NB4 (cell line): ENCODE results near the gene AASS.

Experiments
- DNase-seq: peaks from one replicate; pipeline ENCODE4 v3.0.0; 2010; ENCODE audit warnings: low read depth
- H3K4me3 ChIP-seq: one replicate; pipeline ENCODE4 v1.5.1; 2011; ENCODE audit warnings: mild to moderate bottlenecking, low read depth, low read length, moderate library complexity
- CTCF ChIP-seq: IDR thresholded peaks from one replicate; pipeline ENCODE4 v1.5.1; 2012; ENCODE audit warnings: low read depth, low read length
- MAX ChIP-seq: IDR thresholded peaks from 2 replicates; pipeline ENCODE4 v1.6.1; 2011; ENCODE audit warnings: low read depth, low read length
- MYC ChIP-seq: IDR thresholded peaks from 2 replicates; pipeline ENCODE4 v1.6.1; 2011; ENCODE audit warnings: low read depth, low read length
- POLR2A ChIP-seq: IDR thresholded peaks from 2 replicates; pipeline ENCODE4 v1.6.1; 2011; ENCODE audit warnings: mild to moderate bottlenecking; ENCODE audit not compliant: insufficient read length; ENCODE audit errors: extremely low read depth

The AASS gene

DNA sequence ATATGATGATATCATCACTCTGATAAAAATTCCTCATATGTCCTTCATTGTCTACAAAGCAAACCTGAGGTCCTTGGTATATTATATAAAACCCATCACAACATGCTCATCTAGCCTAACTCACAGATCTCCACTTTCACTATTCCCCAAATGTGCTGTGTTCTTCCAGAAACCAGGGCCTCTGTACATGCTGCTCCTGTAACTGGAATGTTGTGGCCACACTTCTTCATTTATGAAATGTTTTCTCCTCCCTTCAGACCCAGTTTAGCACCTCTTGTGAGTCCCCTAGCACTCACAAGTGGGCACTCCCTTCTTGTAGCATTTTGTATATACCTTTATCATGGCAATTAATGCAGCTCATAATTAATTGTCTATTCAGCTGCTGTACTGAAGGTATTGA lies 61.9 kb downstream of the AASS start:
- DNase-seq: no peak
- no peak overlapping the region for H3K4me3 ChIP-seq
- TF ChIP-seq CTCF: no peak
- no peak for TF ChIP-seq POLR2A
- TF ChIP-seq MAX: no peak
- TF ChIP-seq MYC: no peak

DNA sequence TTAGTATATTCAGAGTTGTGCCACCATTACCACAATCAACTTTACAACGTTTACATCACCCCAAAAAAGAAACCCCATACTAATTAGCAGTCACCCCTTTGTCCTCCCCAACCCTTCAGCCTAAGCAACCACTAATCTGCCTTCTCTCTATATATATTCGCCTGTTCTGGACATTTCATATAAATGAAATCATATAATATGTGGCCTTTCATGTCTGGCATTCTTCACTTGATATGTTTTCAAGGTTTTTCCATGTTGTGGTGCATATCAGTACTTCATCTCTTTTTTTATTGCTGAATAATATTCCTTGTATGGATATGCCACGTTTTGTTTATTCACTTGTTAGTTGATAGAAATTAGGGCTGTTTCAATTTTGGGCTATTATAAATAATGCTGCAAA lies 70.4 kb downstream of the AASS start:
- DNase-seq: no peak
- TF ChIP-seq MYC (no peak), MAX (no peak), CTCF (no peak), POLR2A (no peak)
- no peak overlapping the region for H3K4me3 ChIP-seq

GRCh38 chr7:122072924-122073599 lies 71.0 kb downstream of the AASS start:
- no peak overlapping the region for H3K4me3 ChIP-seq
- DNase-seq: no peak
- no peak for TF ChIP-seq MAX
- TF ChIP-seq POLR2A: no peak
- no peak for TF ChIP-seq CTCF
- TF ChIP-seq MYC: no peak

DNA sequence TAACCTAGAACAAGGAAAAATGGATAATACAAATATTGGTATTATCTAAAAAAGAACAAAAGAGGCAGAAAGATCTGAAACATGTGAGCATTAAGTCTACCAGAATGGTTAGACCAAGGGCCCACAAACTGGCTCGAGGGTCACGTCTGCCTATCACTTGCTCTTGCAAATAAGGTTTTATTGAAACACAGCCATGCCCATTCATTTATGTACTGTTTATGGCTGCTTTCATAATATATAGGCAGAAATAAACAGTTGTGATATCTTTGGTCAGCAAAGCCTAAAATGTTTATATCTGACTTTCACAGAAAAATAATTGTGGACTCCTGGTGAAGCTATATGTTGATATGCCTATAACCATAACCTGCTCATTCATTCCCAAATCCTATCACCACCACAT lies 71.8 kb downstream of the AASS start:
- TF ChIP-seq POLR2A: no peak
- TF ChIP-seq CTCF: no peak
- no peak for TF ChIP-seq MAX
- no peak for TF ChIP-seq MYC
- H3K4me3 ChIP-seq: no peak overlapping the region
- no peak for DNase-seq

GRCh38 chr7:122070834-122071233 lies 73.2 kb downstream of the AASS start:
- TF ChIP-seq CTCF (no peak), POLR2A (no peak), MAX (no peak), MYC (no peak)
- no peak overlapping the region for H3K4me3 ChIP-seq
- DNase-seq: no peak

DNA sequence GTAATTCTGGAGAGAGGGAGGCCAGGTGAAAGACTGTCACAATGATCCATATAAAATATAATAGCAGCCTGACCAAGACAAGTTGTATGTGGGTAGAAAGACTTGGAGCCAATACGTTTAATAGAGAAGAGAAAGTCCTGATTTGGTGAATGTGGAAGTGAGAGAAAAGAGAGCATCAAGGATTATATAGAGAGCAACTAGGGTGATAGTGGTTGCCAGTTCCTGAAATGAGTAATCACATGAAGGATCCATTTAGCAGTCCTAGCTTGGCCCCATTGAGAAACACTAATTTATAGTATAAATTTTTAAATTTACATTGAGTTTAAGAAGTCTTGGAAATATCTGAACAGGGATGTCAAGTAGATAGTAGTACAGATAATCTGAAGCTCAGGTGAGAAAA lies 74.0 kb downstream of the AASS start:
- no peak for DNase-seq
- H3K4me3 ChIP-seq: no peak overlapping the region
- TF ChIP-seq CTCF (no peak), MYC (no peak), MAX (no peak), POLR2A (no peak)
